ENCODE data around the gene TSPYL2.

GRCh38 chrX:53133400-53133799 is 51.2 kb downstream of the TSPYL2 start:
- TF ChIP-seq SUZ12 (IDR thresholded peaks at IDR 0.05; ENCODE audit: low read length) = no peak
- TF ChIP-seq RFX5 (IDR thresholded peaks at IDR 0.05; ENCODE audit: borderline replicate concordance, low read depth, low read length) = no peak
- TF ChIP-seq, protein P1, sequence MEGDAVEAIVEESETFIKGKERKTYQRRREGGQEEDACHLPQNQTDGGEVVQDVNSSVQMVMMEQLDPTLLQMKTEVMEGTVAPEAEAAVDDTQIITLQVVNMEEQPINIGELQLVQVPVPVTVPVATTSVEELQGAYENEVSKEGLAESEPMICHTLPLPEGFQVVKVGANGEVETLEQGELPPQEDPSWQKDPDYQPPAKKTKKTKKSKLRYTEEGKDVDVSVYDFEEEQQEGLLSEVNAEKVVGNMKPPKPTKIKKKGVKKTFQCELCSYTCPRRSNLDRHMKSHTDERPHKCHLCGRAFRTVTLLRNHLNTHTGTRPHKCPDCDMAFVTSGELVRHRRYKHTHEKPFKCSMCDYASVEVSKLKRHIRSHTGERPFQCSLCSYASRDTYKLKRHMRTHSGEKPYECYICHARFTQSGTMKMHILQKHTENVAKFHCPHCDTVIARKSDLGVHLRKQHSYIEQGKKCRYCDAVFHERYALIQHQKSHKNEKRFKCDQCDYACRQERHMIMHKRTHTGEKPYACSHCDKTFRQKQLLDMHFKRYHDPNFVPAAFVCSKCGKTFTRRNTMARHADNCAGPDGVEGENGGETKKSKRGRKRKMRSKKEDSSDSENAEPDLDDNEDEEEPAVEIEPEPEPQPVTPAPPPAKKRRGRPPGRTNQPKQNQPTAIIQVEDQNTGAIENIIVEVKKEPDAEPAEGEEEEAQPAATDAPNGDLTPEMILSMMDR (IDR thresholded peaks at IDR 0.05; ENCODE audit: control extremely low read depth in 1 of 3, insufficient read depth in 1 of 3, low read depth in 1 of 3, low read length in 3 of 3) = no peak
- no peak for TF ChIP-seq BRCA1 (IDR thresholded peaks at IDR 0.05; ENCODE audit: low read depth, low read length)
- TF ChIP-seq MAX (IDR thresholded peaks at IDR 0.05) = no peak
- no peak for TF ChIP-seq SRF (IDR thresholded peaks at IDR 0.05; ENCODE audit: low read depth, low read length)
- no peak for TF ChIP-seq SIX5 (IDR thresholded peaks at IDR 0.05; ENCODE audit: low read depth, low read length)
- TF ChIP-seq CHD2 (IDR thresholded peaks at IDR 0.05; ENCODE audit: low read length) = no peak
- no peak for TF ChIP-seq JUN (IDR thresholded peaks at IDR 0.05; ENCODE audit: low read depth, low read length)
